ENCODE data around the gene REC8. TPM values are rescaled to one million over a fixed set of nuclear protein-coding genes. Genes with fewer than 3 reads are reported as not detected.

Gene REC8
- total RNA-seq, 1 donor from 2014 or later = 136 TPM

- Mint-ChIP-seq H3K4me1 (ENCODE audit: low read depth, unreplicated experiment) (peaks cover 11% of the 10 kb centered on the region), H3K4me3 (ENCODE audit: unreplicated experiment) (no peak overlapping the region), H3K27me3 (ENCODE audit: unreplicated experiment) (peaks cover 7% of the 10 kb centered on the region), H3K9me3 (ENCODE audit: unreplicated experiment) (peaks cover 7% of the 10 kb centered on the region), H3K36me3 (ENCODE audit: unreplicated experiment) (no peaks in the 10 kb centered on the region), H3K27ac (ENCODE audit: unreplicated experiment) (no peak overlapping the region)
- no peak for TF ChIP-seq CTCF (IDR thresholded peaks at IDR 0.05; ENCODE audit: partially characterized antibody, unreplicated experiment)
- no peak for DNase-seq
These were observed 5.4 kb downstream of the REC8 start for GRCh38 chr14:24177041-24177825.

GRCh38 chr14:24177891-24178290 lies 6.0 kb downstream of the REC8 start:
- Mint-ChIP-seq H3K36me3 (ENCODE audit: unreplicated experiment) (no peaks in the 10 kb centered on the region), H3K27ac (ENCODE audit: unreplicated experiment) (no peak overlapping the region)
- no peak for TF ChIP-seq CTCF (IDR thresholded peaks at IDR 0.05; ENCODE audit: partially characterized antibody, unreplicated experiment)

GRCh38 chr14:24178399-24179178 lies 6.7 kb downstream of the REC8 start:
- Mint-ChIP-seq H3K4me3 (ENCODE audit: unreplicated experiment) (no peak overlapping the region), H3K9me3 (ENCODE audit: unreplicated experiment) (peaks cover 7% of the 10 kb centered on the region), H3K4me1 (ENCODE audit: low read depth, unreplicated experiment) (peaks cover 8% of the 10 kb centered on the region), H3K27ac (ENCODE audit: unreplicated experiment) (peak overlapping the region; percentile 43), H3K27me3 (ENCODE audit: unreplicated experiment) (peaks cover 5% of the 10 kb centered on the region), H3K36me3 (ENCODE audit: unreplicated experiment) (no peaks in the 10 kb centered on the region)
- no peak for TF ChIP-seq CTCF (IDR thresholded peaks at IDR 0.05; ENCODE audit: partially characterized antibody, unreplicated experiment)
- DNase-seq = no peak

More at GRCh38 chr14:24177891-24178290, 6.0 kb downstream of the REC8 start:
- Mint-ChIP-seq H3K4me3 (ENCODE audit: unreplicated experiment) (no peak overlapping the region), H3K9me3 (ENCODE audit: unreplicated experiment) (peaks cover 7% of the 10 kb centered on the region), H3K27me3 (ENCODE audit: unreplicated experiment) (peaks cover 6% of the 10 kb centered on the region), H3K4me1 (ENCODE audit: low read depth, unreplicated experiment) (peaks cover 11% of the 10 kb centered on the region)
- no peak for DNase-seq

- Mint-ChIP-seq H3K9me3 (ENCODE audit: unreplicated experiment) (peaks cover 7% of the 10 kb centered on the region), H3K4me1 (ENCODE audit: low read depth, unreplicated experiment) (peaks cover 8% of the 10 kb centered on the region), H3K4me3 (ENCODE audit: unreplicated experiment) (peak overlapping the region; percentile 30), H3K27ac (ENCODE audit: unreplicated experiment) (peak overlapping the region; percentile 78), H3K36me3 (ENCODE audit: unreplicated experiment) (no peaks in the 10 kb centered on the region), H3K27me3 (ENCODE audit: unreplicated experiment) (peaks cover 5% of the 10 kb centered on the region)
- no peak for DNase-seq
- TF ChIP-seq CTCF (IDR thresholded peaks at IDR 0.05; ENCODE audit: partially characterized antibody, unreplicated experiment) = no peak
These were observed 7.5 kb downstream of the REC8 start for GRCh38 chr14:24179294-24179960.
